K562 (cell line): Measurements from ENCODE around the gene RUSC1.

Experiments
- ARID2 ChIP-seq: fragments of 450-650 bp; IDR thresholded peaks from 2 replicates; pipeline ENCODE4 v1.6.1; 2017; ENCODE audit warnings: antibody characterized with exemption, mild to moderate bottlenecking
- FOXM1 ChIP-seq, 2 experiments: fragments of 450-650 bp in 1 of 2; sonication (generic) in 1 of 2; formaldehyde crosslinking in 1 of 2; IDR thresholded peaks; 2 replicates each; pipeline versions ENCODE4 v1.6.1 to v1.9.0; 2017 to 2022; ENCODE audit warnings: low read depth in 2 of 2, mild to moderate bottlenecking in 2 of 2, missing genetic modification reagents in 1 of 2, moderate library complexity in 1 of 2
- GATA2 ChIP-seq: sonication (generic); formaldehyde crosslinking; IDR thresholded peaks from 2 replicates; pipeline ENCODE4 v1.4.0; 2020; ENCODE audit warnings: mild to moderate bottlenecking, missing genetic modification reagents
- HNRNPL ChIP-seq: fragments of 200-400 bp; formaldehyde crosslinking; IDR thresholded peaks from 2 replicates; pipeline ENCODE4 v1.6.1; 2017; ENCODE audit warnings: low read depth, mild to moderate bottlenecking, low read length
- JUND ChIP-seq, 2 experiments: IDR thresholded peaks; 2 replicates in 1 of 2; 3 replicates in 1 of 2; pipeline ENCODE4 v1.6.1; 2011; ENCODE audit warnings: borderline replicate concordance in 2 of 2, low read depth in 2 of 2, low read length in 2 of 2, improper control_type of control experiment in 1 of 2, missing biosample characterization in 1 of 2, missing genetic modification characterization in 1 of 2, missing genetic modification reagents in 1 of 2
- KAT7 ChIP-seq: sonication (generic); formaldehyde crosslinking; IDR thresholded peaks from 2 replicates; pipeline ENCODE4 v1.8.0; 2022; ENCODE audit warnings: missing genetic modification reagents, mild to moderate bottlenecking, borderline replicate concordance
- KDM1A ChIP-seq, 2 experiments: fragments of 450-650 bp; IDR thresholded peaks; 2 replicates each; pipeline ENCODE4 v1.6.1; 2016; ENCODE audit warnings: mild to moderate bottlenecking in 2 of 2
- POLR2AphosphoS5 ChIP-seq: IDR thresholded peaks from 2 replicates; pipeline ENCODE4 v1.6.1; 2011; ENCODE audit warnings: mild to moderate bottlenecking, low read depth, low read length, moderate library complexity; ENCODE audit not compliant: control insufficient read depth, insufficient read depth
- RBBP5 ChIP-seq: fragments of 200-600 bp; sonication (generic); IDR thresholded peaks from 2 replicates; pipeline ENCODE4 v1.6.1; 2012; ENCODE audit warnings: borderline replicate concordance, mild to moderate bottlenecking, low read length, control low read depth, inconsistent platforms; ENCODE audit not compliant: insufficient read depth, poor library complexity, severe bottlenecking
- SMARCB1 ChIP-seq: IDR thresholded peaks from 2 replicates; pipeline ENCODE4 v1.6.1; 2011; ENCODE audit warnings: improper control_type of control experiment, low read depth; ENCODE audit not compliant: insufficient read length
- ZKSCAN8 ChIP-seq: fragments of 200-800 bp; sonication (Bioruptor generic); IDR thresholded peaks from 2 replicates; pipeline ENCODE4 v1.6.1; 2016; ENCODE audit warnings: missing genetic modification characterization, missing compliant biosample characterization
- ZNF274 ChIP-seq: IDR thresholded peaks from 2 replicates; pipeline ENCODE4 v1.6.1; 2011; ENCODE audit warnings: low read depth, mild to moderate bottlenecking, low read length, moderate library complexity, borderline replicate concordance
- TF ChIP-seq, protein P1 (sequence below), 3 experiments: IDR thresholded peaks in 2 of 3; conservative IDR thresholded peaks in 1 of 3; 2 replicates each; pipeline ENCODE4 v1.5.1; 2011 to 2012; ENCODE audit warnings: low read length in 3 of 3, mild to moderate bottlenecking in 3 of 3, control low read depth in 2 of 3, improper control_type of control experiment in 1 of 3, inconsistent platforms in 1 of 3, low read depth in 1 of 3, mixed read lengths in 1 of 3, moderate library complexity in 1 of 3; ENCODE audit not compliant: insufficient read depth in 2 of 3
- TF ChIP-seq, protein P2 (sequence below): sonication (generic); IDR thresholded peaks from 2 replicates; pipeline ENCODE4 v1.6.1; 2016

DNA sequence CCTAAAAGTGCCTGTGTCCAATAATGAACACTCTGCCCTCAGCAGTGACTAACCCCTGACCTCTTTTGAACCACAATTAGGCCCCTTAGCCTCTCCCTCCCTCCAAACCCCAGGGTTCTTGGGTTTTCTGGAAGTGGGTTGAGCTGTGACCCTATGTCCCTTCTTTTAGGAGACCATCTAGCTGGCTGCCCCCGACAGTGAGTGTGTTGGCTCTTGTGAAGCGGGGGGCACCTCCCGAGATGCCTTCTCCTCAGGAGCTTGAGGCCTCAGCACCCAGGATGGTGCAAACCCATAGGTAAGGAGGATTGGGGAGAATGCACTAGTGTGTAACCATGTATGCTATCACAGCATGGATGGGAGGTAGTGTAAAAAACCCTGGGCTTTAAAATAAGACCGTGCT lies 7.3 kb downstream of the RUSC1 start:
- TF ChIP-seq GATA2: no peak
- no peak for TF ChIP-seq FOXM1 (IDR thresholded peaks at IDR 0.05; ENCODE audit: low read depth)
- TF ChIP-seq FOXM1 (CRISPR knock-in tag; IDR thresholded peaks at IDR 0.05; ENCODE audit: low read depth): no peak
- TF ChIP-seq ZNF274: no peak
- TF ChIP-seq POLR2AphosphoS5: no peak
- TF ChIP-seq HNRNPL: no peak
- no peak for TF ChIP-seq KAT7 (CRISPR knock-in tag)
- TF ChIP-seq ARID2: no peak
- TF ChIP-seq ZKSCAN8 (CRISPR knock-in tag): no peak
- TF ChIP-seq KDM1A (IDR thresholded peaks at IDR 0.05): no peak
- no peak for TF ChIP-seq SMARCB1
- no peak for TF ChIP-seq JUND (IDR thresholded peaks at IDR 0.05; ENCODE audit: borderline replicate concordance, low read depth, low read length)
- no peak for TF ChIP-seq JUND (tag; IDR thresholded peaks at IDR 0.05; ENCODE audit: borderline replicate concordance, low read depth, low read length)
- TF ChIP-seq RBBP5: no peak
- TF ChIP-seq, protein P1, sequence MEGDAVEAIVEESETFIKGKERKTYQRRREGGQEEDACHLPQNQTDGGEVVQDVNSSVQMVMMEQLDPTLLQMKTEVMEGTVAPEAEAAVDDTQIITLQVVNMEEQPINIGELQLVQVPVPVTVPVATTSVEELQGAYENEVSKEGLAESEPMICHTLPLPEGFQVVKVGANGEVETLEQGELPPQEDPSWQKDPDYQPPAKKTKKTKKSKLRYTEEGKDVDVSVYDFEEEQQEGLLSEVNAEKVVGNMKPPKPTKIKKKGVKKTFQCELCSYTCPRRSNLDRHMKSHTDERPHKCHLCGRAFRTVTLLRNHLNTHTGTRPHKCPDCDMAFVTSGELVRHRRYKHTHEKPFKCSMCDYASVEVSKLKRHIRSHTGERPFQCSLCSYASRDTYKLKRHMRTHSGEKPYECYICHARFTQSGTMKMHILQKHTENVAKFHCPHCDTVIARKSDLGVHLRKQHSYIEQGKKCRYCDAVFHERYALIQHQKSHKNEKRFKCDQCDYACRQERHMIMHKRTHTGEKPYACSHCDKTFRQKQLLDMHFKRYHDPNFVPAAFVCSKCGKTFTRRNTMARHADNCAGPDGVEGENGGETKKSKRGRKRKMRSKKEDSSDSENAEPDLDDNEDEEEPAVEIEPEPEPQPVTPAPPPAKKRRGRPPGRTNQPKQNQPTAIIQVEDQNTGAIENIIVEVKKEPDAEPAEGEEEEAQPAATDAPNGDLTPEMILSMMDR (IDR thresholded peaks at IDR 0.05 in 2 of 3, conservative IDR thresholded peaks at IDR 0.05 in 1 of 3; ENCODE audit: insufficient read depth in 2 of 3, low read depth in 1 of 3, low read length in 3 of 3): no peak
- TF ChIP-seq, protein P2, sequence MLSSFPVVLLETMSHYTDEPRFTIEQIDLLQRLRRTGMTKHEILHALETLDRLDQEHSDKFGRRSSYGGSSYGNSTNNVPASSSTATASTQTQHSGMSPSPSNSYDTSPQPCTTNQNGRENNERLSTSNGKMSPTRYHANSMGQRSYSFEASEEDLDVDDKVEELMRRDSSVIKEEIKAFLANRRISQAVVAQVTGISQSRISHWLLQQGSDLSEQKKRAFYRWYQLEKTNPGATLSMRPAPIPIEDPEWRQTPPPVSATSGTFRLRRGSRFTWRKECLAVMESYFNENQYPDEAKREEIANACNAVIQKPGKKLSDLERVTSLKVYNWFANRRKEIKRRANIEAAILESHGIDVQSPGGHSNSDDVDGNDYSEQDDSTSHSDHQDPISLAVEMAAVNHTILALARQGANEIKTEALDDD: no peak
